GM21737 (cell line): ENCODE measurements around the gene MIEF1.
"Not testable (repeated sequence)": the region's sequence is repeated elsewhere in the genome, so short reads cannot be mapped to it uniquely, and the experiment has no call there.

Source experiments
- ATAC-seq: cut with Tn5 transposase; IDR thresholded peaks from one replicate; pipeline ENCODE4 v1.9.1; 2021; ENCODE audit warnings: mild to moderate bottlenecking, moderate library complexity; ENCODE audit not compliant: unreplicated experiment

MIEF1 gene

GRCh38 chr22:39489094-39490068, 12.7 kb upstream of the MIEF1 start:
- ATAC-seq = no peak

DNA sequence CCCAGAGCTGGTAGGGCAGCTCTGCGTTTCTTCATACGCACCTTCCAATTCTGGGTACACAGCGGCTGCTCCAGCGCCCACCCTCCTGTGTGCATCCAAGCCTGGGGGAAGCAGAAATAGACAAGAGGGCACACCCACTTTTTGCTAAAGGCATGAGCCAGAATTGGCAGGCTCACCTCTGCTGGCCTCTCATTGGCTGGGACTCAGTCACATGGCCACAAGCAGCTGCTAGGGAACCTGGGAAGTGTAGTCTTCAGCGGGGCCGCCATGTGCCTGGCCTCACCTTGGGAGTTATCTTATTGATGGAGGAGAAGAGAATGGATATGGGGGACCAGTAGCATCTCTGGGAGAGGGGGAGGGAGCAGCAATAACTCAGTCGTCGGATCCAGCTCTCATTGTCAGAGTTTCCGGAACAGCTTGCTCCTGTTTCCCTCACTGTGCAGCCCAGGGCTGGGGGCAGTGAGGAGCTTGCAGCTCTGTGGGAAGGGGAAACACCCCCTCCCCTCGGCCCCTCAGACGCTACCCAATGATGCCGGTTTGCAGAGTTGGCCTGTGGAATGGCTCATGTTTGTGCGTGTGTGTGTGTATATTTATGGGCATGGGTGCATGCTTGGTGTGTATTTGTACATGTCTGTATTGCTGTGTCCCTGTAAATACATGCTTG, 11.8 kb upstream of the MIEF1 start:
- ATAC-seq = peak; percentile 69

DNA sequence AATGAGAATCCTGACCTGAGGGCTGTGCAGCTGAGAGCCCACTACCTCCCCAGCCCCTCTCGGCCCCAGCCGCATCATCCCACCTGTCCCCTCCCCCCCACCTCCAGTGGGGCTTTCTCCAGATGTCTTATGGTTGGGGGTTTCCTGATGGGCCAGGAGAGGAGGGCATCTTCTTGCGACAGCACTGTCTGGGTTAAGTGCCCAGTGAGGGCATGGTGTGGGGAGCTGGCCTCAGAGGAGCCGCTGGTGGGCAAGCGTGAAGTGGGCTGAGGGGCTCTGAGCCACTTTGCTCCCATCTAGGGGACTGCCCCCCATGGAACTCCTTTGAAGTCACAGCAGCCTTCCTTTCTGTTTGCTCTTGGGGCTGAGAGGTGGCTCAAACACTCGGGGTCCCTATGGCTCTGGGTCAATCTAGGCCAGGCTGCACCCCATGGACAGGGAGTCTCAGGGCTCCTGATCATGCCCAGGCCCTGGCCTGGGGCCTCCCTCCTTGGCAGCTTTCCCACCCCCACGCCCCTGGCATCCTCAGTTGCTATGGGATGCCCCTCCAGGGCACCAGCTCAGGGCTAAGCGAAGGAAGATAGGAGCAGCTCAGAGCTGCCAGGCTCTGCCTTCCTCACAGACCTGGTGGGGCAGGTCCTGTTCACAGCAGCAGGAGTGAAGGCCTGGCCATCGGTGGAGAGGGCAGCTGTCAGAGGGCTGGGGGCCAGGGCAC, 11.0 kb upstream of the MIEF1 start:
- ATAC-seq = no peak

GRCh38 chr22:39491696-39492095, 10.4 kb upstream of the MIEF1 start:
- no peak for ATAC-seq

DNA sequence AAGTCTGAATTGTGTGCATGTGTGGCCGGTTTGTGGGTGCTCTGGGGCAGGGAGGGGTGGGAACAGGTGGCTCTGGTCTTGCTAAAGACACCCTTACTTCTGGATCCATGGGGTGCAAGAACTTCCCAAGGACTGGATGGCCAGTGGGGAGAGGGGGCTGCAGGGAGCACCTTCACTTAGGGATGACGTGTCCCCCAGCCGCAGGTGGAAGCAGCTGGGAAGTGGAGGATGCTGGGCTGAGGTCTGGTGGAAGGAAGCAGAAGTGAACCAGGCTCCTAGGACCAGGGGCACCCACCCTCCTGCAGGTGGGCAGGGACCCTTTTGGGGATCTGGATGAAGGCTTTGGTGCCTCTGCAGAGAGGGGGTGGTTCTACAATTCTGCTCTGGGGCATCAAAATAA, 9.9 kb upstream of the MIEF1 start:
- no peak for ATAC-seq

DNA sequence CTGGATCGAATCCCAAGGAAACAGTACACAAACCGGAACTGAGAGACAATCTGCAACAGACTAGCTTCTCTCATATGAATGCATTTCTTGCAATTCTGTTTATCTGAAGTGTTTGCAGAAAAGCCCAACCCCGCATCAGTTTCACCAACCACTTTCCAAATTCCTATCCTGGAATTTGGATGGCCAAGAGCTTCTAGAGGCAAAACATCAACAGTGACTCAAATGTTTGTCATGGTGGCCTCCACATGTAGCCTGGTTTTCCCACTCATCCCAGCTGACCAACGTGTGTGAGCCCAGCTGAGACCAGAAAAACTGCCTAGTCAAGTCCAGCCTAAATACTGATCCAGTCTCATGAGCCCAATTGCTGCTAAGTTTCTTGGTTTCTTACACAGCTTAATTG, 8.3 kb upstream of the MIEF1 start:
- ATAC-seq = no peak

- no peak for ATAC-seq
Observed at GRCh38 chr22:39494471-39495120, 7.5 kb upstream of the MIEF1 start.

- ATAC-seq = no peak
Observed at GRCh38 chr22:39496131-39496838, 5.8 kb upstream of the MIEF1 start.

DNA sequence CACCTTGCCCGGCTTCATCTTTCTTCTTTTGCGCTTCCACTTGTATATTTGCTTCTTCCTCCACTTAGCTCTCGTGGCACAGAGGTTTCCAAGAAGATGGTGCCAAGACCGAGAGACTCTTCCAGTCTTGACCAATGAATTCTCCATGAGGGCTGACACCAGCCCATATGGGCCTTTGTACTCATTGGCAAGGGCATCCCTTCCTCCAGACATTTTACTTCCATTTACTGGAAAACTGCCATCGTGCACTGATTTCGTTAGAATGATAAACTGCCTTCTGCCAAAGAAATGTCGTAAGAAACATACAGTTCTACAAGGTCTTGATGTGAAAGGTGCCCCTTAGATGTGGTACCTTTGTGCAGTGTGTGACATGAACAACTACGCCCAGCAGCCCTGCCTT, 4.7 kb upstream of the MIEF1 start:
- ATAC-seq = no peak

GRCh38 chr22:39498368-39498767, 3.7 kb upstream of the MIEF1 start:
- ATAC-seq = no peak

DNA sequence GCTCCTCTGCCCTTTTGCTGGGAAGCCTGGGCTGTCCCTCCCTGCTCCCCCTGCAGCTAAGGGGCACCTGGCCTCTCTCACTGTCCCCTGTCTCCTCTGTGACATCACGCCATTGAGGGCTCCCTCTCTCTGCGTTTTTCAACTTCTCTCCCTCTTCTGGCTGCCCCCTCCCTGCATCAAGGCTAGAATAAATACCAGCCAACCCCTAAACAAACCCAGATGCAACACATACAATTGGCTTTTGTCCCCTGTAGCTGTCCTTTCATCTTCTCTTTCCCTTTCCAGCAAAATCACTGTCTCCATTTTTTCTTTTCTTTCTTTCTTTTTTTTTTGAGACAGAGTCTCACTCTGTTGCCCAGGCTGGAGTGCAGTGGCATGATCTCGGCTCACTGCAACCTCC, 3.3 kb upstream of the MIEF1 start:
- no peak for ATAC-seq

DNA sequence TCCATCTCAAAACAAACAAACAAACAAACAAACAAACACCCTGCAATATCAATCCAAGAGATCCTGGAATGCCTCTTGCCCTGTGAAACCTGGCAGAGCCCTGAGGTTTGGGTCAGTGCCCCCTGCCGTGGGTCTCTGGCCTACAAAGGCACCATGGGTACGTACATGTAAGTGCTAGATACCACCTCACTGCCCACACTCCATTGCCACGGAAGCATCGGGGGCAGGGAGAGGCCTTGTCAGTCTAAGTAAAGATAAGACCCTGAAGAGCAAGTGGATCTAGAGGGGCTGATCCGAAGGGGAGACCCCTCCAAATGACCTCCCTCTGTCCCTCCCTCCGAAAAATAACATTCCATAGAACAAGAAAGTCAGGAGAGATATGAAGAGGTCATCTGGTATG, 2.0 kb upstream of the MIEF1 start:
- no peak for ATAC-seq

DNA sequence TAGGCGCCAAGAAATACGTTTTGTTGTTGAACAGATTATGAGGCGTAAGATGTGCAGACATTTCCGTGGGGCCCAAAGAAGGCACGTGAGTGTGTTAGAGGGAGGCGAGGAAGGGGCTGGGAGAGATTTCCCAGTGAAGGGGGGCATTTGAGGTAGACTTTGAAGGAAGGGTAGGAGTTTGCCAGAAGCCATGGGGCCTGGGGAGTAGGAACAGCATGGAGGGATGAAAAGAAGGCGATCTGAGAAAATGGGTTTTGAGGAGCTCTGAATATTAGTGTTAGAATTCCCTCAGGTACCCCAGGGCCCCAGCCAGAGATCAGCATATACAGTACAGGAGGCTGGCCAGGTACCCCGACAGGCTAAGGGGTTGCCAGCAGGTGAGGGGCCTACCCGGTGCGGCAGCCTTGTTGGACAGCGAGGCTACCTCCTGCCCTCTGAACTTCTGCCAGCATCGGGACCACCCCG, 414 bp upstream of the MIEF1 start:
- ATAC-seq = peak; percentile 8

GRCh38 chr22:39502789-39503409, 809 bp downstream of the MIEF1 start:
- no peak for ATAC-seq

DNA sequence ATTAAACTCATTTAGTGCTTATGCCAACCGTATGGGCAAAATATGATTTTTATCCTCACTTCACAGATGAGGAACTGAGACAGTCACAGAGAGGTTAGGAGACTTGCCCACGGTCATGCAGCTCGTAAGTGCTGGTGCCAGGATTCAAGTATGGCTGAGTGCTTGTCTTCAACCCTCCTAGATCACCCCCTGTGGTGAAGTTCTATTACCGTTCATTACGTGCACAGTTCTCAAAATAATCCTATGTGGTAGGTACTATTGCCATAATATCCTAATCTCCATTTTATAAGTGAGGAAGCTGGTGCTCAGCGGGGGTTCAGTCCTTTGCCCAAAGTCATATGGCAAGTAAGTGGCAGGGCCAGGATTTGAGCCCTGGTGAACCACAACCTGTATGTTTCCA, 1.5 kb downstream of the MIEF1 start:
- ATAC-seq = no peak

- ATAC-seq = no peak
Observed at GRCh38 chr22:39504071-39504470, 2.0 kb downstream of the MIEF1 start.

- not testable (repeated sequence) for ATAC-seq
Observed at GRCh38 chr22:39507021-39507420, 4.9 kb downstream of the MIEF1 start.

- no peak for ATAC-seq
Observed at GRCh38 chr22:39508393-39508792, 6.3 kb downstream of the MIEF1 start.

DNA sequence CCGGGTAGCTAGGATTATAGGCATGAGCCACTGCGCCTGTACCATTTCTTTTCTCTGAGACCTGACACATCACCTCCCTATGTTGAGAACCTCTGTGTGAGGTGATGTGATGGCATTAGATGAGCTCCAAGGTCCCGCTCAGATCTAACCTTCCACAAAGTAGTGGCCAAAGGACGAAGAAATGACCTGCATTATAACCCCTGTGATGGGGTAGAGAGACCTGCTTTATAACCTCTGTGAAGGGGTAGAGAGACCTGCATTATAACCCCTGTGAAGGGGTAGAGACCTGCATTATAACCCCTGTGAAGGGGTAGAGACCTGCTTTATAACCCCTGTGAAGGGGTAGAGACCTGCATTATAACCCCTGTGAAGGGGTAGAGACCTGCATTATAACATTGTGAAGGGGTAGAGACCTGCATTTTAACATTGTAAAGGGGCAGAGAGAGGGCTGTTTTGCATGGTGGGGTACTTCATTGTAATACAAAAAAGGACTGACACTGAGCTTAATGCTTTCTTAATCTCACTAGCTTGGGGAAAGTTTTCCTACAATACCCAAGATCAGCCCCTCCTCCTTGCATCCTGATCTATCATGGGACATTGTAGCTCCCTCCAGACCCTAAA, 8.5 kb downstream of the MIEF1 start:
- no peak for ATAC-seq
